ENCODE measurements around the gene LPIN2.
A peak's percentile ranks its signal among the peaks of the same experiment; 100 is the strongest.
"Not testable (repeated sequence)": the region's sequence is repeated elsewhere in the genome, so short reads cannot be mapped to it uniquely, and the experiment has no call there.

Gene LPIN2

DNA sequence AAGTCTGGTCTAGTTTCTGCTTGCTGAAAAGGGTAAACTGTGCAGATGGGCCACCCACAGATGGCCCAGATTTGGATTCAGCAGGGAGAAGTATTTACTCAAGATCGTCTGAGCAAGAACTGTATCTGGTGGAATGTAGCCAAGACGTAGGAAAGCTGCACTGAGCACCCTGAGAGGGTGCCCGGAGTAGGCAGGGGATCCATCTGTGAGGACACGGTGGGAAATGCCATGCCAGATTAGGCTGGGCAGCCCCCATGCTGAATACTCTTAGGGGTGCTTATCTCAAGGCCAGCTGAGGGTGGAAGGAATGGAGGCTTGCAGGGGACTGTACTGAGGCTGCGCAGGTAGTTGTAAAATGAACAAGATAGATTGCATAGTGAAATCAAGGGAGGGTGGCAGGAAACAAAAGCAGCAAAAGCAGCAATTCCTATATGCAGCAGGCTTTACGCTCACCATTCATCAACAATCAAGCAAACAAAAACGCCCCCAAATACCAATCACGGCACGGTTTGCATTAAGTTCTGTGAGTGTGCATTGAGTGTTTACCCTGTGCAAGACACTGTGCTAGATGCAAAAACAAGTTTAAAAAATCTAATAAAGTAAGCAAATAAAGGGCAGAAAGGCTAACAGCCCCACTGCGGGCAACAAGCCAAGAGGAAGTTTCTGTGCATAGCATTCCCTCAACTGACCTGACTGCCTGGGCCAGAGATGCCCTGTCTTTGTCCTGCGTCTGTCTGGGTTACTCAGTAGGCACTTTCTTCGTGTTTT, 32.2 kb upstream of the LPIN2 start:
- DNase-seq (ENCODE audit: low read depth), result no peak

GRCh38 chr18:3042379-3042778, 29.4 kb upstream of the LPIN2 start:
- no peak for DNase-seq (ENCODE audit: low read depth)

- no peak for DNase-seq (ENCODE audit: low read depth)
Observed at GRCh38 chr18:3041843-3042242, 28.9 kb upstream of the LPIN2 start.

DNA sequence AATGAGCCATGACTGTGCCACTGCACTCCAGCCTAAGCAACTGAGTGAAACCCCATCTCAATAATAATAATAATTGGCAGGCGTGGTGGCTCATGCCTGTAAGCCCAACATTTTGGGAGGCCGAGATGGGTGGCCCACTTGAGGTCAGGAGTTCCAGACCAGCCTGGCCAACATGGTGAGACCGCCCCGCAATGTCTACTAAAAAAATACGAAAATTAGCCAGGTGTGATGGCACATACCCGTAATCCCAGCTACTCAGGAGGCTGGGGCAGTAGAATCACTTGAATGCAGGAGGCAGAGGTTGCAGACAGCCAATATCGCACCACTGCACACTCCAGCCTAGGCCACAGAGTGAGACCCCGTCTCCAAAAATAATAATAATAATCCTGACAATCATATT, 27.9 kb upstream of the LPIN2 start:
- DNase-seq (ENCODE audit: low read depth), result no peak

- DNase-seq (ENCODE audit: low read depth), result no peak
Observed at GRCh38 chr18:3040173-3040572, 27.2 kb upstream of the LPIN2 start.

GRCh38 chr18:3037423-3037915, 24.5 kb upstream of the LPIN2 start:
- no peak for DNase-seq (ENCODE audit: low read depth)

DNA sequence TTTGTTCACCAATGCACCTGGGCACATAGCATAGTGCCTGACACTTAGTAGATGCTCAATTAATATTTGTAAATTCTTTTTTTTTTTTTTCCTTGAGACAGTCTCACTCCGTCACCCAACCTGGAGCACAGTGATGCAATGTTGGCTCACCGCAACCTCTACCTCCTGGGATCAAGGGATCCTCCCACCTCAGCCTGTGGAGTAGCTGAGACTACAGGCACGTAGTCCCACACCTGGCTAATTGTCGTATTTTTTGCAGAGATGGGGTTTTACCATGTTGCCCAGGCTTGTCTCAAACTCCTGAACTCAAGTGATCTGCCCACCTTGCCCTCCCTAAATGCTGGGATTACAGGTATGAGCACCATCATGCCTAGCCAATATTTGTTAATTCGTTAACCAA, 23.2 kb upstream of the LPIN2 start:
- no peak for DNase-seq (ENCODE audit: low read depth)

DNA sequence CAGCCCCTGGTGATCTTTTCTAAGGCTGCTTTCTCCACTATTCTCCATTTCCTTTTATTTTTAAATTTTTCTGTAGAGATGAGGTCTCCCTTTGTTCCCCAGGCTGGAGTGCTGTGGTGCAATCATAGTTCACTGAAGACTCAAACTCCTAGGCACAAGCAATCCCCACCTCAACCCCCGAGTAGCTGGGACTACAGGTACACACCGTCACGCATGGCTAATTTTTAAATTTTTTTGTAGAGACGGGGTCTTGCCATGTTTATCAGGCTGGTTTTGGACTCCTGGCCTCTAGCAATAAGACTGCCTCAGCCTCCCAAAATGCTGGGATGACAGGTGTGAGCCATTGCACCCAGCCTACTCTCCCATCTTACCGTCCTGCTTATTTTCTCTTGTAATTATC, 22.7 kb upstream of the LPIN2 start:
- DNase-seq (ENCODE audit: low read depth), result no peak

- no peak for DNase-seq (ENCODE audit: low read depth)
Observed at GRCh38 chr18:3032721-3033120, 19.8 kb upstream of the LPIN2 start.

GRCh38 chr18:3029215-3029952, 16.4 kb upstream of the LPIN2 start:
- no peak for DNase-seq (ENCODE audit: low read depth)

DNA sequence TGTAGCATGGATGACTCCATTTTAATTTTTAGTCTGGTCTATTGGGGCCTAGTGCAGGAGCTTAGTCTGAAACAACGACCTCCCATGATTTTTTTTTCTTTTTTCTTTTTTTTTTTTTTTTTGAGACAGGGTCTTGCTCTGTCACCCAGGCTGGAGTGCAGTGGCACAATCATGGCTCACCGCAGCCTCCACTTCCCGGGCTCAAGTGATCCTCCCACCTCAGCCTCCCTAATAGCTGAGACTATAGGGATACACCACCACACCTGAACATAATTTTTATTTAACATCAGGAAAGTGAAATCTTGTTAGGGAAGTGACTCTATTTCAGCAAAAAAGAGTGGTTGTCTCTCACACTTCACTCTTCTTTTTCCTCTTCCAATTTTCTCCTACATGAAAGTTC, 15.2 kb upstream of the LPIN2 start:
- not testable (repeated sequence) for DNase-seq (ENCODE audit: low read depth)

GRCh38 chr18:3027370-3027891, 14.5 kb upstream of the LPIN2 start:
- no peak for DNase-seq (ENCODE audit: low read depth)

GRCh38 chr18:3025544-3025943, 12.6 kb upstream of the LPIN2 start:
- DNase-seq (ENCODE audit: low read depth), result no peak

GRCh38 chr18:3023603-3024002, 10.7 kb upstream of the LPIN2 start:
- not testable (repeated sequence) for DNase-seq (ENCODE audit: low read depth)

GRCh38 chr18:3016585-3017297, 3.8 kb upstream of the LPIN2 start:
- no peak for DNase-seq (ENCODE audit: low read depth)

GRCh38 chr18:3015851-3016250, 2.9 kb upstream of the LPIN2 start:
- DNase-seq (ENCODE audit: low read depth), result no peak

DNA sequence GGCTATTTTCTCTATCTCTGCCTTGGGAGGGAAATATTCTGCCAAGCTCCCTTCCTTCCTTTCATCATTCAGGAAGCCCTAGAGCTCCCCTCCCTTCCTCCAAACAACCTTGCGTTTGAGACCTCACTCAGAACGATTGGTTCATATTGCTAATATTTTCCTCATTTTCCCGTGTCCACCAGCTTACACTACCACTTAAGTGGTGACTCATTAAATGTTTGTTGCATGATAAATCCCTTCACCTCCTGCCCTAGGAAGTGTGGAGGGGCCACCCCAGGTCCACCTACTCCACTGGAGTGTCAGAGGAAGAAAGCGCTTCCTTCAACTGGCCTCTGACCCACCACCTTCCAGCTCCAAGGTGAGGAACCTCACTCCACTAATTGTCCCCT, 2.3 kb upstream of the LPIN2 start:
- no peak for DNase-seq (ENCODE audit: low read depth)

GRCh38 chr18:3014503-3015203, 1.7 kb upstream of the LPIN2 start:
- DNase-seq (ENCODE audit: low read depth), result no peak

- DNase-seq (ENCODE audit: low read depth), result peak; percentile 39
Observed at GRCh38 chr18:3012136-3013023, 564 bp downstream of the LPIN2 start.

- no peak for DNase-seq (ENCODE audit: low read depth)
Observed at GRCh38 chr18:3010086-3010485, 2.9 kb downstream of the LPIN2 start.

DNA sequence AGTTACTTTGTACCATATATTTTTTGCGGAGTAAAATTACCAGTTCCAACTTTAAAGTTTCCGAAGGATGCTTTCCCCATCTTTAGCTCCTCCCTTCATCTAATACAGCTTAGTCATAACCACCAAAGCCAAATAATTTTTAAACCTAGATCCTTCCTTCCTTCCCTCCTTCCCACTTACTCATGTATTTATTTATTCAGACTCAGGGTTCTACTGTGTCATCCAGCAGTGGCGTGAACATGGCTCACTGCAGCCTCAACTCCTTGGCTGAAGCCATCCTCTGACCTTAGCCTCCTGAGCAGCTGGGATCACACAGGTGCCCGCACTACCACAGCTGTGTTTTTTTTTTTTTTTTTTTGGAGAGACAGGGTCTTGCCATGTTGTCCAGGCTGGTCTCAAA, 4.4 kb downstream of the LPIN2 start:
- DNase-seq (ENCODE audit: low read depth), result no peak
